ENCODE data around the gene PROCA1. TPM values are rescaled to one million over a fixed set of nuclear protein-coding genes. Genes with fewer than 3 reads are reported as not detected.

Gene PROCA1
- total and polyA plus RNA-seq, 2 of the 13 experiments (the other 11 are each of a cell fraction or from before 2014, with no cell fraction given), result 0.73 to 1.5 TPM

- TF ChIP-seq E2F1 (CRISPR knock-in tag; IDR thresholded peaks at IDR 0.05), result peak; percentile 57; the same call in 1 of the 2 replicates
- no peak for TF ChIP-seq RERE (CRISPR knock-in tag; IDR thresholded peaks at IDR 0.05; ENCODE audit: low read depth)
- TF ChIP-seq FOSL2 (CRISPR knock-in tag; IDR thresholded peaks at IDR 0.05), result no peak
- TF ChIP-seq MAZ (IDR thresholded peaks at IDR 0.05; ENCODE audit: borderline replicate concordance, low read depth, low read length), result peak; percentile 15; the same call in 1 of the 2 replicates
- TF ChIP-seq MAZ (CRISPR knock-in tag; IDR thresholded peaks at IDR 0.05; ENCODE audit: low read depth), result peak; percentile 35; the same call in 1 of the 2 replicates
- TF ChIP-seq SMYD3 (CRISPR knock-in tag; IDR thresholded peaks at IDR 0.05), result no peak
- peak; percentile 72 for TF ChIP-seq POGK (CRISPR knock-in tag; conservative IDR thresholded peaks at IDR 0.05)
- TF ChIP-seq ZNF350 (CRISPR knock-in tag; IDR thresholded peaks at IDR 0.05; ENCODE audit: borderline replicate concordance, low read depth), result no peak
- peak; percentile 97 for TF ChIP-seq AGO2 (optimal IDR thresholded peaks at IDR 0.05; ENCODE audit: low read depth, low read length)
- TF ChIP-seq ESRRA (CRISPR knock-in tag; IDR thresholded peaks at IDR 0.05; ENCODE audit: low read depth), result no peak
- peak; percentile 37; the same call in 1 of the 2 replicates for TF ChIP-seq KDM5B (CRISPR knock-in tag; IDR thresholded peaks at IDR 0.05; ENCODE audit: borderline replicate concordance)
- TF ChIP-seq ZFP82 (CRISPR knock-in tag; IDR thresholded peaks at IDR 0.05; ENCODE audit: borderline replicate concordance), result peak; percentile 79; the same call in 1 of the 2 replicates
- peak; percentile 71; the same call in 1 of the 2 replicates for TF ChIP-seq ARID4A (CRISPR knock-in tag; IDR thresholded peaks at IDR 0.05; ENCODE audit: borderline replicate concordance)
Measured at GRCh38 chr17:28743243-28744103, 31.8 kb upstream of the PROCA1 start, which contains the start of gene TRAF4 (continued).

Measured in HepG2 (cell line).